ENCODE results near the gene DHRS2.

DNA sequence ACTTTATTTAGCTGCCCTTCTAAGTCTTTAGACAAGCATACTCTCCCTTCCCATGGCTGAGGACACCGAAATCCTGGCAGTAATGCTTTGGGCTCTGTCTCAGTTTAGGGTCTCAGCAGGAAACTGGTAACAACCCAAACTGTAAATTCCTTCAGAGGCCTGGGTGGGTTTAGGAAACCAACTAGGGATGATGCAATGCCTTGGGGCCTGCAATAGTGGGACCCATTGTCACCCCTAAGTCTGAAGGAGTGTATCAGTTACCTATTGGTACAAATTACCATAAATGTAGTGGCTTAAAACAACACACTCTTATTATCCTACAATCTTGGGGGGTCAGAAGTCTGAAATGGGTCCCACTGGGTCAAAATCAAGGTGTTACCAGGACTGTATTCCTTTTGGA lies 36.0 kb downstream of the DHRS2 start:
- TF ChIP-seq CTCF (IDR thresholded peaks at IDR 0.05; ENCODE audit: borderline replicate concordance, extremely low read depth, low read length, poor library complexity, severe bottlenecking) (no peak), EZH2 (IDR thresholded peaks at IDR 0.05; ENCODE audit: borderline replicate concordance, low read depth, low read length, severe bottlenecking) (no peak)

All from DND-41 (cell line).